H1 (cell line): ENCODE results near the gene DDA1. TPM values are rescaled to one million over a fixed set of nuclear protein-coding genes. Genes with fewer than 3 reads are reported as not detected.

ENCODE experiments used
- BCL11A ChIP-seq, 2 experiments: IDR thresholded peaks; one replicate each; pipeline ENCODE4 v1.6.1; 2011; ENCODE audit warnings: low read depth in 2 of 2, low read length in 2 of 2, mild to moderate bottlenecking in 2 of 2
- BRCA1 ChIP-seq: IDR thresholded peaks from 2 replicates; pipeline ENCODE4 v1.6.1; 2012; ENCODE audit warnings: low read depth, low read length, improper control_type of control experiment
- CTBP2 ChIP-seq: IDR thresholded peaks from 2 replicates; pipeline ENCODE4 v1.7.0; 2011; ENCODE audit warnings: borderline replicate concordance, mild to moderate bottlenecking, moderate library complexity, mixed read lengths, low read length; ENCODE audit not compliant: insufficient read depth, insufficient read length
- FOSL1 ChIP-seq: IDR thresholded peaks from 2 replicates; pipeline ENCODE4 v1.6.1; 2011; ENCODE audit warnings: mild to moderate bottlenecking, low read depth, low read length, moderate library complexity; ENCODE audit not compliant: insufficient read depth
- GABPA ChIP-seq: IDR thresholded peaks from 2 replicates; pipeline ENCODE4 v1.6.1; 2011; ENCODE audit warnings: mild to moderate bottlenecking, low read length, moderate library complexity, borderline replicate concordance; ENCODE audit not compliant: insufficient read depth
- KDM5A ChIP-seq: fragments of 200-600 bp; IDR thresholded peaks from 2 replicates; pipeline ENCODE4 v1.7.1; 2012; ENCODE audit warnings: mild to moderate bottlenecking, low read length, inconsistent platforms, mixed read lengths
- PHF8 ChIP-seq: fragments of 200-600 bp; sonication (generic); conservative IDR thresholded peaks from 2 replicates; pipeline ENCODE4 v1.7.1; 2012; ENCODE audit warnings: low read depth, mild to moderate bottlenecking, inconsistent platforms, low read length, moderate library complexity
- polyA plus RNA-seq, 7 experiments: library from polyadenylated mRNA; depleted of rRNA in 3 of 7; stranded (reverse) in 5 of 7; unstranded in 2 of 7; fragments of >200 nt in 5 of 7; fragments of 200-250 nt in 2 of 7; gene quantifications; 1 replicate in 5 of 7; 2 replicates in 1 of 7; 4 replicates in 1 of 7; pipeline versions ENCODE4 v1.2.1 to v1.2.3, GENCODE V29; 2011 to 2013; ENCODE audit warnings: missing spikeins in 2 of 7, mixed read lengths in 2 of 7
- total RNA-seq: library from RNA; stranded (reverse); fragmentation: NEBNext Ultra II Directional; extraction: Animal tissue kit (Norgen Biotek cat#: 25700); gene quantifications from 2 replicates; pipeline ENCODE4 v1.2.1, GENCODE V29; 2021
- TF ChIP-seq, protein P1 (sequence below): fragments of 300-600 bp; sonication (generic); IDR thresholded peaks from 2 replicates; pipeline ENCODE4 v1.7.1; 2012; ENCODE audit warnings: low read length, moderate library complexity, mild to moderate bottlenecking, inconsistent platforms; ENCODE audit not compliant: insufficient replicate concordance
- TF ChIP-seq, protein P2 (sequence below), 3 experiments: IDR thresholded peaks; 1 replicate in 2 of 3; 2 replicates in 1 of 3; pipeline versions ENCODE4 v1.5.1 to v1.6.1; 2011; ENCODE audit warnings: low read length in 3 of 3, mild to moderate bottlenecking in 3 of 3, inconsistent platforms in 2 of 3, low read depth in 1 of 3, moderate library complexity in 1 of 3; ENCODE audit not compliant: insufficient read depth in 1 of 3; ENCODE audit errors: control extremely low read depth in 1 of 3

Gene DDA1
- total and polyA plus RNA-seq, 2 of the 8 experiments (the other 6 are each of a cell fraction or from before 2014, with no cell fraction given) = 29.2 to 34.5 TPM

DNA sequence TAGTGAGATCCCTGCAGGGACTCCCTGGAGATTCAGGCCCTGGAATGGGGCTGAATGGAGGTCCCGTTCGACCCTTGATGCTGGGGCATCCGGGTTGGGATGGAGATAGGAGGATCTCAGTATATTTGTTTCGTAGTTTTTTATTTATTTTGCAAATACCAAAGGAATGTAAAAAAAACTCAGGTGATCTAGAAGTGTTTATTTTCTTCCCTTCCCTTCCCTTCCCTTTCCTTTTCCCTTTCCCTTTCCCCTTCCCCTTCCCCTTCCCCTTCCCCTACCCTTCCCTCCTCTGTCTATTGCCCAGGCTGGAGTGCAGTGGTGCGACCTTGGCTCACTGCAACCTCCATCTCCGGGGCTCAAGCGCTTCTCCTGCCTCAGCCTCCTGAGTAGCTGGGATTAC is 32.5 kb downstream of the DDA1 start (continued):
- TF ChIP-seq, protein P1, sequence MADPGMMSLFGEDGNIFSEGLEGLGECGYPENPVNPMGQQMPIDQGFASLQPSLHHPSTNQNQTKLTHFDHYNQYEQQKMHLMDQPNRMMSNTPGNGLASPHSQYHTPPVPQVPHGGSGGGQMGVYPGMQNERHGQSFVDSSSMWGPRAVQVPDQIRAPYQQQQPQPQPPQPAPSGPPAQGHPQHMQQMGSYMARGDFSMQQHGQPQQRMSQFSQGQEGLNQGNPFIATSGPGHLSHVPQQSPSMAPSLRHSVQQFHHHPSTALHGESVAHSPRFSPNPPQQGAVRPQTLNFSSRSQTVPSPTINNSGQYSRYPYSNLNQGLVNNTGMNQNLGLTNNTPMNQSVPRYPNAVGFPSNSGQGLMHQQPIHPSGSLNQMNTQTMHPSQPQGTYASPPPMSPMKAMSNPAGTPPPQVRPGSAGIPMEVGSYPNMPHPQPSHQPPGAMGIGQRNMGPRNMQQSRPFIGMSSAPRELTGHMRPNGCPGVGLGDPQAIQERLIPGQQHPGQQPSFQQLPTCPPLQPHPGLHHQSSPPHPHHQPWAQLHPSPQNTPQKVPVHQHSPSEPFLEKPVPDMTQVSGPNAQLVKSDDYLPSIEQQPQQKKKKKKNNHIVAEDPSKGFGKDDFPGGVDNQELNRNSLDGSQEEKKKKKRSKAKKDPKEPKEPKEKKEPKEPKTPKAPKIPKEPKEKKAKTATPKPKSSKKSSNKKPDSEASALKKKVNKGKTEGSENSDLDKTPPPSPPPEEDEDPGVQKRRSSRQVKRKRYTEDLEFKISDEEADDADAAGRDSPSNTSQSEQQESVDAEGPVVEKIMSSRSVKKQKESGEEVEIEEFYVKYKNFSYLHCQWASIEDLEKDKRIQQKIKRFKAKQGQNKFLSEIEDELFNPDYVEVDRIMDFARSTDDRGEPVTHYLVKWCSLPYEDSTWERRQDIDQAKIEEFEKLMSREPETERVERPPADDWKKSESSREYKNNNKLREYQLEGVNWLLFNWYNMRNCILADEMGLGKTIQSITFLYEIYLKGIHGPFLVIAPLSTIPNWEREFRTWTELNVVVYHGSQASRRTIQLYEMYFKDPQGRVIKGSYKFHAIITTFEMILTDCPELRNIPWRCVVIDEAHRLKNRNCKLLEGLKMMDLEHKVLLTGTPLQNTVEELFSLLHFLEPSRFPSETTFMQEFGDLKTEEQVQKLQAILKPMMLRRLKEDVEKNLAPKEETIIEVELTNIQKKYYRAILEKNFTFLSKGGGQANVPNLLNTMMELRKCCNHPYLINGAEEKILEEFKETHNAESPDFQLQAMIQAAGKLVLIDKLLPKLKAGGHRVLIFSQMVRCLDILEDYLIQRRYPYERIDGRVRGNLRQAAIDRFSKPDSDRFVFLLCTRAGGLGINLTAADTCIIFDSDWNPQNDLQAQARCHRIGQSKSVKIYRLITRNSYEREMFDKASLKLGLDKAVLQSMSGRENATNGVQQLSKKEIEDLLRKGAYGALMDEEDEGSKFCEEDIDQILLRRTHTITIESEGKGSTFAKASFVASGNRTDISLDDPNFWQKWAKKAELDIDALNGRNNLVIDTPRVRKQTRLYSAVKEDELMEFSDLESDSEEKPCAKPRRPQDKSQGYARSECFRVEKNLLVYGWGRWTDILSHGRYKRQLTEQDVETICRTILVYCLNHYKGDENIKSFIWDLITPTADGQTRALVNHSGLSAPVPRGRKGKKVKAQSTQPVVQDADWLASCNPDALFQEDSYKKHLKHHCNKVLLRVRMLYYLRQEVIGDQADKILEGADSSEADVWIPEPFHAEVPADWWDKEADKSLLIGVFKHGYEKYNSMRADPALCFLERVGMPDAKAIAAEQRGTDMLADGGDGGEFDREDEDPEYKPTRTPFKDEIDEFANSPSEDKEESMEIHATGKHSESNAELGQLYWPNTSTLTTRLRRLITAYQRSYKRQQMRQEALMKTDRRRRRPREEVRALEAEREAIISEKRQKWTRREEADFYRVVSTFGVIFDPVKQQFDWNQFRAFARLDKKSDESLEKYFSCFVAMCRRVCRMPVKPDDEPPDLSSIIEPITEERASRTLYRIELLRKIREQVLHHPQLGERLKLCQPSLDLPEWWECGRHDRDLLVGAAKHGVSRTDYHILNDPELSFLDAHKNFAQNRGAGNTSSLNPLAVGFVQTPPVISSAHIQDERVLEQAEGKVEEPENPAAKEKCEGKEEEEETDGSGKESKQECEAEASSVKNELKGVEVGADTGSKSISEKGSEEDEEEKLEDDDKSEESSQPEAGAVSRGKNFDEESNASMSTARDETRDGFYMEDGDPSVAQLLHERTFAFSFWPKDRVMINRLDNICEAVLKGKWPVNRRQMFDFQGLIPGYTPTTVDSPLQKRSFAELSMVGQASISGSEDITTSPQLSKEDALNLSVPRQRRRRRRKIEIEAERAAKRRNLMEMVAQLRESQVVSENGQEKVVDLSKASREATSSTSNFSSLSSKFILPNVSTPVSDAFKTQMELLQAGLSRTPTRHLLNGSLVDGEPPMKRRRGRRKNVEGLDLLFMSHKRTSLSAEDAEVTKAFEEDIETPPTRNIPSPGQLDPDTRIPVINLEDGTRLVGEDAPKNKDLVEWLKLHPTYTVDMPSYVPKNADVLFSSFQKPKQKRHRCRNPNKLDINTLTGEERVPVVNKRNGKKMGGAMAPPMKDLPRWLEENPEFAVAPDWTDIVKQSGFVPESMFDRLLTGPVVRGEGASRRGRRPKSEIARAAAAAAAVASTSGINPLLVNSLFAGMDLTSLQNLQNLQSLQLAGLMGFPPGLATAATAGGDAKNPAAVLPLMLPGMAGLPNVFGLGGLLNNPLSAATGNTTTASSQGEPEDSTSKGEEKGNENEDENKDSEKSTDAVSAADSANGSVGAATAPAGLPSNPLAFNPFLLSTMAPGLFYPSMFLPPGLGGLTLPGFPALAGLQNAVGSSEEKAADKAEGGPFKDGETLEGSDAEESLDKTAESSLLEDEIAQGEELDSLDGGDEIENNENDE = no peak
- TF ChIP-seq PHF8 (no peak), BRCA1 (no peak), FOSL1 (no peak), GABPA (no peak), KDM5A (no peak), CTBP2 (no peak), BCL11A (IDR thresholded peaks at IDR 0.05; ENCODE audit: low read depth in 2 of 2, low read length in 2 of 2) (no peak)
- TF ChIP-seq, protein P2, sequence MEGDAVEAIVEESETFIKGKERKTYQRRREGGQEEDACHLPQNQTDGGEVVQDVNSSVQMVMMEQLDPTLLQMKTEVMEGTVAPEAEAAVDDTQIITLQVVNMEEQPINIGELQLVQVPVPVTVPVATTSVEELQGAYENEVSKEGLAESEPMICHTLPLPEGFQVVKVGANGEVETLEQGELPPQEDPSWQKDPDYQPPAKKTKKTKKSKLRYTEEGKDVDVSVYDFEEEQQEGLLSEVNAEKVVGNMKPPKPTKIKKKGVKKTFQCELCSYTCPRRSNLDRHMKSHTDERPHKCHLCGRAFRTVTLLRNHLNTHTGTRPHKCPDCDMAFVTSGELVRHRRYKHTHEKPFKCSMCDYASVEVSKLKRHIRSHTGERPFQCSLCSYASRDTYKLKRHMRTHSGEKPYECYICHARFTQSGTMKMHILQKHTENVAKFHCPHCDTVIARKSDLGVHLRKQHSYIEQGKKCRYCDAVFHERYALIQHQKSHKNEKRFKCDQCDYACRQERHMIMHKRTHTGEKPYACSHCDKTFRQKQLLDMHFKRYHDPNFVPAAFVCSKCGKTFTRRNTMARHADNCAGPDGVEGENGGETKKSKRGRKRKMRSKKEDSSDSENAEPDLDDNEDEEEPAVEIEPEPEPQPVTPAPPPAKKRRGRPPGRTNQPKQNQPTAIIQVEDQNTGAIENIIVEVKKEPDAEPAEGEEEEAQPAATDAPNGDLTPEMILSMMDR (IDR thresholded peaks at IDR 0.05; ENCODE audit: control extremely low read depth in 1 of 3, insufficient read depth in 1 of 3, low read depth in 1 of 3, low read length in 3 of 3) = no peak
